DND-41 (cell line): ENCODE data around the gene BLMH.

Source experiments
- EZH2 ChIP-seq: IDR thresholded peaks from 3 replicates; pipeline ENCODE4 v1.6.1; 2012; ENCODE audit warnings: borderline replicate concordance, low read depth, mild to moderate bottlenecking, moderate library complexity, low read length, inconsistent platforms; ENCODE audit not compliant: severe bottlenecking
- TF ChIP-seq, protein P1 (sequence below): IDR thresholded peaks from 2 replicates; pipeline ENCODE4 v1.5.1; 2012; ENCODE audit warnings: borderline replicate concordance, low read length, moderate library complexity, mild to moderate bottlenecking; ENCODE audit not compliant: poor library complexity, severe bottlenecking; ENCODE audit errors: extremely low read depth

DNA sequence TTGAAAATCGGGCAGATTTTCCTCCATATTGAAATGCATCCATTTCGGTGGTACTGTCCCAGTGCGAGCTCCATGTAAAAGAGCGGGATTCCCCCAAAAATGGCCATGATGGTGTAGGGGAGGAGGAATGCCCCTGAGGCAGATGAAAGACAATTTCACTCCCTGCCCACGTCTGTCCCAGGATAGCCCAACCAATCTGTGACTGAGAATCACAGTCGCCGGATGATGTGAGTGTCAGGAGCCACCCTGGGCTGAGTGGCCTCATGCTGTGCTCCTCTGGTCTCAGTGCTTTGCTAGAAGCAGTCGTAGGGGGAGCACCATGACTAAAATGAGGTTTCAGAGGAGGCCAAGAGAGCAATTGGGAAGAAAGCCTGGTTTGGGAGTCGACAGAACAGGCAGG lies 72.9 kb downstream of the BLMH start:
- TF ChIP-seq, protein P1, sequence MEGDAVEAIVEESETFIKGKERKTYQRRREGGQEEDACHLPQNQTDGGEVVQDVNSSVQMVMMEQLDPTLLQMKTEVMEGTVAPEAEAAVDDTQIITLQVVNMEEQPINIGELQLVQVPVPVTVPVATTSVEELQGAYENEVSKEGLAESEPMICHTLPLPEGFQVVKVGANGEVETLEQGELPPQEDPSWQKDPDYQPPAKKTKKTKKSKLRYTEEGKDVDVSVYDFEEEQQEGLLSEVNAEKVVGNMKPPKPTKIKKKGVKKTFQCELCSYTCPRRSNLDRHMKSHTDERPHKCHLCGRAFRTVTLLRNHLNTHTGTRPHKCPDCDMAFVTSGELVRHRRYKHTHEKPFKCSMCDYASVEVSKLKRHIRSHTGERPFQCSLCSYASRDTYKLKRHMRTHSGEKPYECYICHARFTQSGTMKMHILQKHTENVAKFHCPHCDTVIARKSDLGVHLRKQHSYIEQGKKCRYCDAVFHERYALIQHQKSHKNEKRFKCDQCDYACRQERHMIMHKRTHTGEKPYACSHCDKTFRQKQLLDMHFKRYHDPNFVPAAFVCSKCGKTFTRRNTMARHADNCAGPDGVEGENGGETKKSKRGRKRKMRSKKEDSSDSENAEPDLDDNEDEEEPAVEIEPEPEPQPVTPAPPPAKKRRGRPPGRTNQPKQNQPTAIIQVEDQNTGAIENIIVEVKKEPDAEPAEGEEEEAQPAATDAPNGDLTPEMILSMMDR = no peak
- no peak for TF ChIP-seq EZH2
